Endothelial cell of umbilical vein (primary cell): ENCODE results near the gene PPM1M. TPM values are rescaled to one million over a fixed set of nuclear protein-coding genes. Genes with fewer than 3 reads are reported as not detected.

ENCODE experiments used
- BruUV-seq: library from RNA; stranded (reverse); fragments of 400-500 nt; replicated peaks from 2 replicates; lab custom pipeline; 2021; lab: Mats Ljungman, UMichigan
- CTCF ChIA-PET: fragments of 300-600, 350-600 bp; sonication (Branson Sonifier 250); formaldehyde crosslinking; loops from one replicate; lab custom pipeline; 2021; ENCODE audit warnings: antibody characterized with exemption, inconsistent platforms; lab: Charles Lee
- POLR2A ChIA-PET: fragments of 300-600, 350-600 bp; sonication (Branson Sonifier 250); formaldehyde crosslinking; loops from one replicate; lab custom pipeline; 2021; ENCODE audit warnings: antibody characterized with exemption, inconsistent platforms; lab: Charles Lee
- DNase-seq: peaks from one replicate; pipeline ENCODE4 v3.0.0-alpha.2; 2011; ENCODE audit warnings: low read depth, low spot score
- FAIRE-seq: peaks from 2 replicates; lab custom pipeline; 2011; peaks lifted over from hg19 to GRCh38; lab: Jason Lieb, UNC
- H2AFZ ChIP-seq: 2 replicates; pipeline ENCODE4 v1.6.0; 2012; ENCODE audit warnings: low read depth, low read length, control low read depth, inconsistent platforms
- H3K27ac ChIP-seq: 2 replicates; pipeline ENCODE4 v1.5.1; 2011; ENCODE audit warnings: low read depth, mild to moderate bottlenecking, control low read depth, low read length, moderate library complexity; ENCODE audit not compliant: insufficient read depth
- H3K27me3 ChIP-seq, 2 experiments: 2 replicates each; pipeline versions ENCODE4 v1.6.0 to v1.6.1; 2011; ENCODE audit warnings: low read length in 2 of 2, mixed read lengths in 1 of 2; ENCODE audit not compliant: control insufficient read depth in 2 of 2, insufficient read depth in 2 of 2
- H3K36me3 ChIP-seq, 2 experiments: 2 replicates in 1 of 2; 3 replicates in 1 of 2; pipeline ENCODE4 v1.5.1; 2011; ENCODE audit warnings: low read length in 2 of 2, mild to moderate bottlenecking in 1 of 2, moderate library complexity in 1 of 2; ENCODE audit not compliant: control insufficient read depth in 2 of 2, insufficient read depth in 2 of 2; ENCODE audit errors: extremely low read depth in 1 of 2
- H3K4me1 ChIP-seq: 3 replicates; pipeline ENCODE4 v1.5.1; 2011; ENCODE audit warnings: mild to moderate bottlenecking, low read length; ENCODE audit not compliant: control insufficient read depth, insufficient read depth; ENCODE audit errors: extremely low read depth
- H3K4me2 ChIP-seq: 2 replicates; pipeline ENCODE4 v1.6.1; 2011; ENCODE audit warnings: low read length, control low read depth, mixed read lengths; ENCODE audit not compliant: insufficient read depth
- H3K4me3 ChIP-seq, 3 experiments: fragments of 200-600 bp in 1 of 3; sonication (generic), shearing (Covaris generic) in 1 of 3; replicated peaks in 1 of 3; 2 replicates each; pipeline ENCODE4 v1.5.1; 2011 to 2016; ENCODE audit warnings: control low read depth in 3 of 3, low read length in 3 of 3, mild to moderate bottlenecking in 2 of 3, inconsistent platforms in 1 of 3, low read depth in 1 of 3, moderate library complexity in 1 of 3; ENCODE audit not compliant: insufficient read depth in 1 of 3
- H3K79me2 ChIP-seq: 2 replicates; pipeline ENCODE4 v1.6.0; 2012; ENCODE audit warnings: low read length, inconsistent platforms; ENCODE audit not compliant: control insufficient read depth, insufficient read depth
- H3K9ac ChIP-seq: replicated peaks from 2 replicates; pipeline ENCODE3; 2011; ENCODE audit warnings: low read length, control low read depth; ENCODE audit not compliant: insufficient read depth; ENCODE audit errors: extremely low read depth
- H3K9me1 ChIP-seq: replicated peaks from 3 replicates; pipeline ENCODE4 v1.6.0; 2011; ENCODE audit warnings: mild to moderate bottlenecking, low read length; ENCODE audit not compliant: control insufficient read depth, insufficient read depth; ENCODE audit errors: extremely low read depth
- H3K9me3 ChIP-seq: replicated peaks from 2 replicates; pipeline ENCODE4 v1.5.1; 2012; ENCODE audit warnings: low read length, inconsistent platforms; ENCODE audit not compliant: control insufficient read depth, insufficient read depth
- H4K20me1 ChIP-seq: replicated peaks from 2 replicates; pipeline ENCODE3; 2011; ENCODE audit warnings: mild to moderate bottlenecking, low read length; ENCODE audit not compliant: control insufficient read depth, insufficient read depth; ENCODE audit errors: extremely low read depth
- CTCF ChIP-seq, 2 donors: IDR thresholded peaks; 1 replicate in 1 of 2; 2 replicates in 1 of 2; pipeline ENCODE4 v1.5.1; 2011; ENCODE audit warnings: low read length in 2 of 2, mild to moderate bottlenecking in 2 of 2, moderate library complexity in 2 of 2, control low read depth in 1 of 2, inconsistent platforms in 1 of 2, low read depth in 1 of 2; ENCODE audit not compliant: insufficient read depth in 1 of 2; ENCODE audit errors: extremely low read depth in 1 of 2
- EZH2 ChIP-seq: IDR thresholded peaks from 2 replicates; pipeline ENCODE4 v1.6.1; 2012; ENCODE audit warnings: borderline replicate concordance, low read depth, mild to moderate bottlenecking, moderate library complexity, low read length, inconsistent platforms; ENCODE audit not compliant: severe bottlenecking
- FOS ChIP-seq: IDR thresholded peaks from 2 replicates; pipeline ENCODE4 v1.6.1; 2011; ENCODE audit warnings: mild to moderate bottlenecking, low read length, moderate library complexity, borderline replicate concordance; ENCODE audit not compliant: insufficient read depth
- GATA2 ChIP-seq: IDR thresholded peaks from 2 replicates; pipeline ENCODE4 v1.7.0; 2011; ENCODE audit warnings: low read depth, mild to moderate bottlenecking, moderate library complexity, mixed read lengths, low read length; ENCODE audit not compliant: insufficient read length, insufficient read depth
- JUN ChIP-seq: IDR thresholded peaks from 2 replicates; pipeline ENCODE4 v1.6.1; 2011; ENCODE audit warnings: borderline replicate concordance, low read depth; ENCODE audit not compliant: insufficient read length, insufficient read depth
- MAX ChIP-seq: IDR thresholded peaks from 2 replicates; pipeline ENCODE4 v1.6.1; 2011; ENCODE audit not compliant: insufficient read depth, insufficient read length
- MYC ChIP-seq: IDR thresholded peaks from one replicate; pipeline ENCODE4 v1.6.1; 2011; ENCODE audit warnings: mild to moderate bottlenecking, low read depth, low read length
- POLR2A ChIP-seq: IDR thresholded peaks from 2 replicates; pipeline ENCODE4 v1.6.1; 2012; ENCODE audit warnings: low read depth, mild to moderate bottlenecking, control low read depth, low read length
- POLR2AphosphoS5 ChIP-seq: IDR thresholded peaks from 2 replicates; pipeline ENCODE4 v1.6.1; 2012; ENCODE audit warnings: low read depth, mild to moderate bottlenecking, control low read depth, low read length, moderate library complexity; ENCODE audit not compliant: insufficient read depth
- dilution Hi-C: fragments of 300-500 bp; cut with MboI; formaldehyde crosslinking; loops from one replicate; pipeline ENCODE4 v1.15.0; 2019; ENCODE audit warnings: low sequenced_read_pairs; ENCODE audit not compliant: extremely low pct_ligation_motif_present
- intact Hi-C: fragments of 100-400 bp; cut with micrococcal nuclease; formaldehyde crosslinking; loops from one replicate; pipeline ENCODE4 v1.10.0; 2022
- polyA plus RNA-seq, 4 experiments: library from polyadenylated mRNA; depleted of rRNA in 3 of 4; stranded (reverse) in 3 of 4; unstranded in 1 of 4; fragments of >200 nt; gene quantifications; 2 replicates each; pipeline versions ENCODE4 v1.2.1 to v1.2.3, GENCODE V29; 2011 to 2012; ENCODE audit warnings: missing spikeins in 1 of 4
- total RNA-seq: library from RNA; stranded (reverse); gene quantifications from 2 replicates; pipeline ENCODE4 v1.2.3, GENCODE V29; 2021

PPM1M gene
- total and polyA plus RNA-seq, 2 donors (not counting 3 experiments of a cell fraction or from before 2014, with no cell fraction given), result 13.7 to 19.4 TPM

GRCh38 chr3:52205727-52206372, 39.7 kb upstream of the PPM1M start:
- Histone ChIP-seq H3K27me3 (no peaks in the 10 kb centered on the region), H3K9me3 (no peaks in the 10 kb centered on the region), H3K36me3 (peaks cover 46 to 57% of the 10 kb centered on the region in 2 experiments), H2AFZ (no peak overlapping the region), H3K79me2 (no peaks in the 10 kb centered on the region), H3K9me1 (no peaks in the 10 kb centered on the region), H3K9ac (no peak overlapping the region), H3K4me3 (no peak overlapping the region), H4K20me1 (no peaks in the 10 kb centered on the region), H3K27ac (no peak overlapping the region), H3K4me2 (no peak overlapping the region), H3K4me1 (no peaks in the 10 kb centered on the region)
- intact Hi-C loops, result no loop called here
- POLR2A ChIA-PET, result no interaction called here
- no peak for FAIRE-seq
- BruUV-seq, result no TSS peak
- DNase-seq, result no peak
- dilution Hi-C loops, result no loop called here
- CTCF ChIA-PET, result interaction anchor here (1.0 to 1.5 kb wide), 2 partner anchors 14 to 17 kb away, joined by 3 read pairs; no protein-coding TSS in a partner anchor
- TF ChIP-seq GATA2, result no peak
- no peak for TF ChIP-seq MAX
- no peak for TF ChIP-seq POLR2AphosphoS5
- no peak for TF ChIP-seq JUN
- TF ChIP-seq POLR2A, result no peak
- no peak for TF ChIP-seq FOS
- no peak for TF ChIP-seq MYC
- TF ChIP-seq CTCF (IDR thresholded peaks at IDR 0.05; ENCODE audit: extremely low read depth in 1 of 2, insufficient read depth in 1 of 2, low read depth in 1 of 2, low read length in 2 of 2), result no peak
- no peak for TF ChIP-seq EZH2
